Measurements from ENCODE around the gene LIM2. TPM values are rescaled to one million over a fixed set of nuclear protein-coding genes. Genes with fewer than 3 reads are reported as not detected.
"Not testable (repeated sequence)": the region's sequence is repeated elsewhere in the genome, so short reads cannot be mapped to it uniquely, and the experiment has no call there.

The LIM2 gene
- total RNA-seq, 2 donors from 2014 or later: not detected

DNA sequence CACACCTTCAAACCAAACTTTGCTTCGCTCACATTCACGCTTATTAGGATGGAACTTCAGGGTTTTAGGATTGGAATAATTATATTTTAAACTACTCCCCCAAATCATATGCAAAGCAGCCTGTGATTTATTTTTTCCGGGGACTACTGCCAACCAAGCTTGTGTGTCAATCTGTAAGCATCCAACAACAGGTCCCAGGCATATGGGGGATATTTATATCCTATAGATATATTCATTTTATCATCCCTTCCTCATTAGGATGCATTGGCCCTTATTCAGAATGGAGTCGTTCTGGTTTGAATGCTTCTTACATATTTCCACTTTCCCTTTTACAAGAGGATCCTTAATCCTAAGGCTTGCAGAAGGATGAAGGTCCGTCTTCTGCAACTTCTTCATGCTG is 11.5 kb upstream of the LIM2 start:
- DNase-seq: no peak
- no peak for ATAC-seq
- intact Hi-C loops (cut with DNase I): loop anchor here in 1 of 2 donors (10.0 kb wide), 1 partner anchor 54 kb away; the partner anchor contains the start of gene VSIG10L

DNA sequence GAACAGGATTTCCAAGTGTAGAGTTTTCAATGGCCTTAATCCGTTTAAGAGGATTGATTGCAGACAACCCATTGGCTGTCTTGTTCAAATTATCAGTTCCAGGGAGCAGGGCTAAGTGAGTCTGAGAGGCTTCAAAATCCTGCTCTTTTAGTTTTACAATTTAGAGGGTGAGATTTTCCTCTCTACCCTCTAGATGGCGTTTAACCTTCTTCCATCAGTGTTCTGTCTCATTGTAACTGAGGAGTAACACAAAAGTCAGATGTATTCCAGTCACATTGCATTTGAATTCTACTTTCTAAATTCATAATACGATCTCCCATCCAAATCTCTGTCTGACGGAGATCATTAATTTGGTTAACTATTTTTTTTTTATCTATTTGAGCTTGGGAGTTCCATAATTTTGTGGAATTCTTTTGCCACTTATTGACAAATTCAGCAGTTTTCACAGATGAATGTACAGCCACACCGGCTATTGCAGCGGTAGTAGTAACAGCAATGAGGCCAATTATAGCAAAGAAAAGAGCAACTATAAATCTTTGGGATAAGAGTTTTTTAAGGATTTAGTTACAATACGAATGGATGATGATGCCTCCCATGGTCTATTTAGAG is 10.4 kb upstream of the LIM2 start:
- ATAC-seq: no peak
- intact Hi-C loops (cut with DNase I): loop anchor here in 1 of 2 donors (10.0 kb wide), 1 partner anchor 53 kb away; the partner anchor contains the start of gene VSIG10L
- no peak for DNase-seq

DNA sequence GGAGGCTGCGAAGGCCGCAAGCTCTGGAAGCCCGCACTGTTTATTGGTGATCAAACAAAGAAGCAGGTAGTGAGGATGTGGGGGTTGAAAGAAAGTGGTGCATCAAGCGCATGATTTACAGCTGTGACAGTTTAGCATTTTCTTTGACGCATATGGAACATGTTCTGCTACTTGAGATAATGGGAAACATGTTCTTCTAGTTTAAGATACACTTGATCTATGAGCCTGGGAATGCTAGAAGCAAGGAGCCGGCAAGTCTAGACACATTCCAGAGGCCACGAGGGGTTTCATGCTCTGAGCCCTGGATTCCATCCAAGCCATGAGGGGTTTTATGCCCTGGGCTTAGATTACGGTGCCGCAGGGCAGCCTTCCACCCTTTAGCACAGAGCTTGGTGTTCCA is 9.7 kb upstream of the LIM2 start:
- intact Hi-C loops (cut with DNase I): loop anchor here in 1 of 2 donors (10.0 kb wide), 1 partner anchor 53 kb away; the partner anchor contains the start of gene VSIG10L
- not testable (repeated sequence) for DNase-seq, ATAC-seq

DNA sequence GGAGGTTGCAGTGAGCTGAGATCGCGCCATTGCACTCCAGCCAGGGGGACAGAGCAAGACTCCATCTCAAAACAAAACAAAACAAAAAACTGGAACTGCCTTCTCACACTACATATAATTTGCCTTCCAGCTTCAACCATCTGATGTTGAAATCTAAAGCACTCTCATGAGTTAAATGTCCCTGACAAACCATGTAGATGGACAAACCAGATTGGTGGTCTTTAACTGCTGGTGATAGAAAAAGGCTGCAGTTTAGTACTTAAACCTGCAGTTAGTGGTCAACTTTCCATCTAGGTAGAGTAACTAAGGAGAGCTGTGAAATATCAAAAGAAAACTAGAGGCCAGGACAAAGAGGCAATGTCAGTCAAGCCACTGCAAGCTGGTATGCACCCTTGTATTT is 8.4 kb upstream of the LIM2 start:
- no peak for ATAC-seq
- no peak for DNase-seq
- intact Hi-C loops (cut with DNase I): loop anchor here in 1 of 2 donors (10.0 kb wide), 1 partner anchor 51 kb away; the partner anchor contains the start of gene VSIG10L

DNA sequence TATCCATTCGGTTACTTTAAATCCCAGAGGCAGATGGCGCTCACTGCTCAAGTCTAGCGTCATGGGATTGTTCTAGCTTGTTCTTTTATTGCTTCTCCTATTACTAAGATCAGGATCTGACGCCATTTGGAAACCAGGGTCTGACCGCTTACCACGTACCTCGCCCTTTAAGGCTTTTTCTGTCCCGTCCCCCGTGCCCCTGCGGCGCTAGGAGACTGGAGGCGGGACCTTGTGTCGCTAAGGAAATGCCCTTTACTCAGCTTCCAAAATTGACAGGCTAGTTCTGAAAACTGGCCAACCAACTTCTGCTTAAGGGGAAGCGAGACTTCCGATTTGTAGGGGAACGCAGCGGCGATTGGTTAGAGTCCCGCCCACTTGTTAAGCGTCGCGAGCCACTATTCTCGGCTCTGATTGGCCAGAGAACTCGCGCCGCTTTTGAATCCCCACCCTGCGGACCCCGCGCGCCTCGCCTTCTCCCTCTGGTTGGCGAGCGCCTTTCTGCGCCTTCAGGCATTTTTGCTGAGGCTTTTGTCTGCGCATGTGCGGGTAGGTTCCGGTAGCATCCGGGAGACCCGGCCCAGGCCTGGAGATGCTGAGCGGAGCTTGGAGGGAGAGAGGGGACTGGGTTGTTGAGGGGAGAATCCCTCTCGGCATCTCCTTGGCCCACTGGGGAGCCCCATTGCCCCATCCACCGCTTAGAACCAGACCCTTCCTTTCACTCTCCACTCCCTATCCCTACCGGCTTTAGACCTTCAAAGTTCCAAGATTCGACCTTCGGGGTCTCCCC is 6.5 kb upstream of the LIM2 start:
- intact Hi-C loops (cut with DNase I): loop anchor here in 1 of 2 donors (10.0 kb wide), 1 partner anchor 49 kb away; the partner anchor contains the start of gene VSIG10L
- peak; percentile 98 for ATAC-seq
- DNase-seq: peak; percentile 95

DNA sequence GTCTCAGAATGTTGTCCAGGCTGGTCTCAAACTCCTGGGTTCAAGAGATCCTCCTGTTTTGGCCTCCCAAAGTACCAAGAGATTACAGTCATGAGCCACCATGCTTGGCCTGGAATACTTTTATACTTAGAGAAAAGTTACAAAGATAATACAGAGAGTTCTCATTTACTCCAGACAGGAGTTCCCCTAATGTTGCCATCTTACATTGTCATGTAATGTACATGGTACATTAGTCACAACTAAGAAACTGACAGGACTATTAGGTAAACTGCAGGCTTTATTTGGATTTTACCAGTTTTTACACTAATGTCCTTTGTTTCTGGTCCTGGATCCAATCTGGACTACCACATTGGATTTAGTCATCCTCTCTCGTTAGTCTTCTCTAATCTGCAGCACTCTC is 4.9 kb upstream of the LIM2 start:
- ATAC-seq: no peak
- intact Hi-C loops (cut with DNase I): loop anchor here in 1 of 2 donors (10.0 kb wide), 1 partner anchor 48 kb away; the partner anchor contains the start of gene VSIG10L
- no peak for DNase-seq

DNA sequence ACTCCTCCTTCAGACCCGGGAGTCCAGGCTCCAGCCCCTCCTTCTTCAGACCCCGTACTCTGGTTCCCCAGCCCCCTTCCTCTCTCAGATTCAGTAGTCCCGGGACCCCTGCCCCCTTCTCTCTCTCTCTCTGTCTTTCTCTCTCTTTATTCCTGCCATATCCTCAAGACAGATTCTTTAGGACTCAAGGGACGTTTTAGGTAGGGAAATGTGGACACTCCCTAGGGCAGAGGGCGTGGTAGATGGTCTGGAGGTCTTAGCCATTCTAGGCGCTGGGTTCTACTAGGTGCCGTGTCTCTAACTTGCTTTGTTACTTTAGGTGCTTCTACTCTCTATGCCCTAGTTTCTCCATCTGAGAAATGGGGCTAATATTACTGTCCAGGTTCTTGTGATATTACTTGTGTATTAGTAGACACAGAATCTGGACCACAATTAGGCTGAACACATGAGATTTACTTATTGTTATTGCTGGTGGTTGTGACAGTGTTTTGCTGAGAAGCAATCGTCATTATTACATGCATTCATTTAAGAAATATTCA is 3.4 kb upstream of the LIM2 start:
- intact Hi-C loops (cut with DNase I): loop anchor here in 1 of 2 donors (10.0 kb wide), 1 partner anchor 46 kb away; the partner anchor contains the start of gene VSIG10L
- ATAC-seq (no peak), DNase-seq (no peak)

DNA sequence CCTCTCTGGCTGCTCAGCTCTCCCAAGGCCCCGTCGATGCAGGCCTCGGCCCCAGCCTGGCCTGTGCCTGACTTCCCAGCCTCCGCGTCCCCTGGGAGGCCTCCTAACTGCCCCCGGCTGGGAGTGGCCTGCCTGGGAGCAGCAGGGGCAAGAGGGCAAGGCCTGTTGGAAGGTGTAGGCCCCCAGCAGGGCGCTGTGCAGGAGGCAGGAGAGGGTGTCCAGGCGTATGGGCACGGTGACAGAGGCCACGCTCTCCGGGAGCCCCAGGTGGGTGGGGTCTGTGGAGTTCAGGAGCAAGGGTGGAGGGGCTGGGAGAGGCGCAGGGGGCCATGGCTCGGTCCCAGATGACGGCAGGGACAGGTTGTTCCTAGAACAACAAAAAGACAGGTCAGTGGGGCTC is 1.4 kb upstream of the LIM2 start:
- DNase-seq (no peak), ATAC-seq (no peak)
- intact Hi-C loops (cut with DNase I): no loop called here

DNA sequence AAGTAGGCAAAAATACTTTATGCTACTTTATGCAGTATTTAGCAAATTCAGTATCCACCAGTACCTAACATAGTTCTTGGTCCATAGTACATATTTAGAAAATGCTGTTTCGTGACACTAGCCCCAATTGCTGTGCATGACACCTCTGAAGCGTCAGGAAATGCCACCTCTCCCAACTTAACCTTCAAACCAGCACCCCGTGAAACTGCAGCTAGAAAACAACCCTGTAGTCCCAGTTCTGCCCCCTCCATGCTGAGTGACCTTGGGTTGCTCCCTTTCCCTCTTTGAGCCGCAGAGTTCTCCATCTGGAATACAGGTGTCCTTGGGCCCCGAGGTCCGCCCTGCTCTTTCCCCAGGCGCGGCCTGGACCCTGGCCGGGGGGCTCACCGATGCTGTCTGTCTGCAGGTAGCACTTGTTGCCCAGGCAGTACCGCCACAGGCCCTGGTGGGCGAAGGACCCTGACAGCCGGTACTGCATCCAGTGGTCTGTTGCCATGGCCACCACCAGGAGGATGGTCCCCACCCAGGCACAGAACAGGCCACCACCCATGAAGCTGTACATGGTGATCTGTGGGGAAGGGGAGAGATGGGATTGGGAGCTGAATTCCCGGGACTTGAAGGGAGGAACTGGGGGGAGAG is 773 bp downstream of the LIM2 start:
- ATAC-seq (no peak), DNase-seq (no peak)
- intact Hi-C loops (cut with DNase I): no loop called here

DNA sequence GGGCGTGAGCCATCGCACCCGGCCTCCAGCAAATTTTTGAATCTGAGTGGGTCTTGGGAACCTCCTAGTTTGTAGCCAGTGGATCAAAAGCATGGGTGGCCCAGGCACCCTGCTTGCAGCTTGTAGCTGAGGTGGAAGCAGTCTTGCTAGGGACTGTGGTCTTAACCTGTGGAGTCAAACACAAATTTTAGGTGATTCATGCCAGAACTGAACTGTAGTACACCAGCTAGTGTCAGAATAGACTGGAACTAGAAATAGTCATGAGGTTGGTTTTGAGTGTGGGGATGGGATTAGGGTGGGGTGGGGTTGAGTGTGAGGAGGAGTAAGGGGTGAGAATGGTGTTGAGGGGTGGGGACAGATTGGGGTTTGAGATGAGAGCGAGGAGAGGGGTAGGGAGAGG is 5.8 kb downstream of the LIM2 start:
- intact Hi-C loops (cut with DNase I): no loop called here
- DNase-seq (no peak), ATAC-seq (no peak)

DNA sequence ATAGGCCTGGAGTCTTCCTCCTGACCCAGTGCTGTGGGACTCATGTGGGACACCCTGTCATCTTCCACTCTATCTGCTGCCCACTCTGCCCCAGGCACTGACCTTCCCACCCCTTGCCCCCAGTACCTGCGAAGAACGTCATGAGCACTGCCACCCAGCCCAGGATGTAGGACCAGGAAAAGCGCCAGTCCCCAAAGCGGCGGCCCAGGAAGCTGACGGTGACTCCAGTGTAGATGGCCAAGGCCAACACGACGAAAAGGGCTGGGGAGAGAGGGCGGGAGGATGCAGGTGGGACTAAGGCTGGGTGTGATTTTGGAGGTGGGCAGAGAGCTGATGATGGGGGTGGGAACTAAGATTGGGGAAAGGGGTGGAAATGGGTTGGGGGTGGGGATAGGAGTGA is 7.4 kb downstream of the LIM2 start:
- no peak for ATAC-seq
- DNase-seq: no peak
- intact Hi-C loops (cut with DNase I): no loop called here

DNA sequence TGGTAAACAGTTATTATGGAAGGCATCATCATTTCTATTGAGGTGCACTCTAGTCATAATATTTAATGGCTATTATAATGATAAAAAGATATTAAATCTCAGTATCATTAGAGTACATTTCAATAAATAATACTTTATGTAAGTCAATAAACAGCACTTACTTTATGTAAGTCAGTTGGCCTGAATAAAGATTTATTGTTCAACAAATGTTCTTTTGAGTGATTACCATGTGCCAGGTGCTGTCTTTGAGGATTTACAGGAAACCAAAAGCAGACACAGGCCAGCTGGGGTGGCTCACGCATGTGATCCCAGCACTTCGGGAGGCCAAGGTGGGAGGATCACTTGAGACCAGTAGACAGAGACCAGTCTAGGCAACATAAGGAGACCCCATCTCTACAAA is 10.4 kb downstream of the LIM2 start:
- DNase-seq (no peak), ATAC-seq (no peak)
- intact Hi-C loops (cut with DNase I): no loop called here

DNA sequence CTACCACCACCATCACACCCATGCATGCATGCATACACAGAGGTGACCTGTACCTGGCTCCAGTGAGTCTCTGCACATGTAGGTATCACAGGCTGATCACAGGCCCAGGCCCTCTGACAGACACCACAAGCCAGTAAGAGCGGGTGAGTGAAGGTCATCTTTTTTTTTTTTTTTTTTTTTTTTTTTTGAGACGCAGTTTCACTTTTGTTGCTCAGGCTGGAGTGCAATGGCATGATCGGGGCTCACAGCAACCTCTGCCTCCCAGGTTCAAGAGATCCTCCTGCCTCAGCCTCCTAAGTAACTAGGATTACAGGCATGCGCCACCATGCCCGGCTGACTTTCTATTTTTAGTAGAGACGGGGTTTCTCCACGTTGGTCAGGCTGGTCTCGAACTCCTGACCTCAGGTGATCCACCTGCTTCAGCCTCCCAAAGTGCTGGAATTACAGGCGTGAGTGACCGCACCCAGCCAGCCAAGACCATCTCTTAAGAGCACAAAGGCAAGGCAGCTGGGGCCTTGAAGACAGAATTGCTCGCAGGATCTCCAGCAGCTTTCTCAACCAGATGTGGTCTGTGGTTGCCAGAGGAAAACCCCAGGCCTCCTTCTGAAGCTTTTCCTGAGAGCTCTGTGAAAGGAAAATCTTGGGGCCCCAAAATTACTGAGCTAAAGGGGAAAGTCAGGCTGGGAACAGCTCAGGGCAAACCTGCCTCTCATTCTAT is 12.1 kb downstream of the LIM2 start:
- ATAC-seq (no peak), DNase-seq (no peak)

DNA sequence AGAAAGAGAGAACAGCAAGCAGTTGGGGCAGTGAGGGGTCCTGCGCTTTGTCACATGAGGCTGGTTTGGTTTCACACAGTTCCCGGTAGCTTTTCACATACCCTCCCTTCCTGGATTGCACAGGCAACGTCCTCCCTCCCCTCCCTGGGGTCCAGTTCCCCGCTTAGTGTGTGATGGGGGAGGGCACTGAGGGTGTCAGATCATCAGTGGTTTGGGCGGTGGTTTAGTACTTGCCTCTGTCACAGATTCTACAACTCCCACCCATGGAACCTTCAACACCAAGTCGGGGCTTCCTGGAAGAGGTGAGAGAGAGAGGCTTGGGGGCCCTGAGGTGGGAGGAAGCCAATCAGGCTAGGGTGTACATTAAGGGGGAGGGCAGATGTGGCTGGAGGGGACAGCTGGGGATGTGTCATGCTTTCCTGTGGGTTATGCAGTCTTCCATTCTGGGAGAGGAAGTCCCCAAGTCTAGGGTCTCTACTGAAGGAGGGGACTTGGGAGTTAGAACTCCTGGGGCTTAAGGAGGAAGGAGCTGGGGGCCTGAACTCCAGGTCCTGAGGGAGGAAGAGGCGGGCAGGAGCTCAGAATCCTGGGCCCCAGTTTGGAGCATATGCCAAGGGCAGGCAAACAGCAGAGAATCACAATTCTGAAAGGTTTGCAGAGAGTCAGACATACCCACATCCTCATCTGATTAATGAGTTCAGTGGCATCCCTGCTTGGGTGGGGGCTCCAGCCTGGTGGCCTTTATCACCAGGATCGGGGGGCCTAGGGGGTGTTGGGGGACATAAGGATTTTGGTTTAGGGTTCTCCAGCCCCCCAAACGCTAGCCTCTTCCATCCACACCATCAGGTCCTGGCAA is 14.9 kb downstream of the LIM2 start, which contains the start of gene NKG7:
Gene NKG7, minus strand, starts transcription at position 6 of the 856 bp plus-strand sequence. CDS start 119 bp downstream, outside the sequence.
- peak in 1 of 2 donors; percentile 17 for ATAC-seq
- intact Hi-C loops (cut with DNase I): no loop called here
- DNase-seq: no peak

More for the DNA sequence above, 12.1 kb downstream of the LIM2 start:
- intact Hi-C loops (cut with DNase I): no loop called here

DNA sequence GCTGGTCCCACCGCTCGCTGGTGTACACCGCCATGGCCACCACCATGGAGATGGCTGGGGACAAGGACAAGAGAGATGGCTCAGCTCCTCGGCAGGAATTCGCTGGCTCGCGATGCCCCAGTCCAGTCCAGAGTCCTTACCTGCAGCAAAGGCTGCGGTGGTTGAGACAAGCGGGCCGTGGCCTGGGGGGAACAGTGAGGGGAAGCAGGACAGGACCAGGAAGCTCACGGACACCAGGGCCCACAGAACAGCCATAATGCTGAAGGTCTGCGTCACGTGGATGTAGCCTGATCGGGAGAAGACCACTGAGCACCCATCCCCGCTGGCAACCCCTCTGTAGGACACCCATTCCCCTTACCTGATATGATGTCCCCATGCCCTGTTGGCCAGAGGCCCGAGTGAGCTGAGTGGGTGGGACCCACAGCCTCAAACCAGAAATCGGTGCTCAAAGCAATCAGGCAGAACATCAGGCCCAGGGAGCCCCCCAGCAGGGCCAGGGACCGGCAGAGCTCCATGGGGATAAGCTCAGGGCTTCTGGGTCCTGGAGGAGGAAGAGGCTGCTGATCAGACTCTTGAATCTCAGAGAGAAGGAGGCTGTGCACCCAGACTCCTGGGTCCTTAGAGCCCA is 15.6 kb downstream of the LIM2 start:
- DNase-seq (no peak), ATAC-seq (no peak)
- intact Hi-C loops (cut with DNase I): no loop called here

DNA sequence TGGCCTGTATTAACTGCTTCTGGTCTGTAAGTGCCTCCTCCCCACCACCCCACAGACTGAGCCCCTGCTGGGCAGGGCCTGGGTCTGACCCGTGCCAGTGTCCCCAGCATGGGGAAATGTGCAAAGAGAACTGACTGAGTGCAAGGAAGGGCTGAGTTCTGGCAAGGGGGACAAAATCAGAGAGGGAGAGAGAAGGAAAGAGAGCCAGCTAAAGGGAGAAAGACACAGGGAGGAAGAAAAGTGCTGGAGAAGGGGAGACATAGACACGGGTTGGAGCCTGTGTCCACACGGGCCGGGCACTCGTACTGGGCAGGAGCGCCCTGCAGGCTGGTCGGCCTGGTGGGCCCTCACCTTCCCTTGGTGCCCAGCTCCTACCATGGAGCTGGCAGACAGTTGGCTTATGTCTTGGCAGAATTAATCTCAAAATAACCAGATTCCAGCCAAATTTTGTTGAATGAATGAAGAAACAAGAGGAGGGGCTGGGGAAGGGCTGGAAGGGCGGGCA is 16.5 kb downstream of the LIM2 start:
- no peak for DNase-seq
- intact Hi-C loops (cut with DNase I): no loop called here
- no peak for ATAC-seq

DNA sequence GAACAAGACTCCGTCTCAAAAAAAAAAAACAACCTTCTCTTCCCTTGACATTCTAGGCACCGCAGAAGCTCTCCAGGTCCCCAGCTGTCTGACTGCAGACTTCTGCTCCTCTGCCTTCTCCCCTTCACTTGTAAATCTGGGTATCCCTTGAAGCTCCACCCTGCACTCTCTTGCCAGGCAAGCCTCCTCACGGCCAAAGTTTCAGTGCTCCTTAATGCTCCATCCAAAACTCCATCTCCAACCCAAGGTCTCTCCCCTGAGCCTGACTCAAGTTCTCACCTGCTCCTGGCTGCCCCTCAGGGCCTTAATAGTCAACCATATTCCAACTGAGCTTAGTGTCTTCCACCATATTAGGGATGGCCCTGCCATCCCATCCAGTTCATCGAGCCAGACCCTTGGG is 17.5 kb downstream of the LIM2 start:
- intact Hi-C loops (cut with DNase I): no loop called here
- no peak for DNase-seq
- ATAC-seq: no peak

Data from left cardiac atrium (tissue), 4 donors.